NOMO-1 (cell line): Measurements from ENCODE around the gene P2RX6.
"Not testable (repeated sequence)": the region's sequence is repeated elsewhere in the genome, so short reads cannot be mapped to it uniquely, and the experiment has no call there.

Experiments used
- DNase-seq, 2 experiments: peaks; one replicate each; lab custom pipeline; 2025; ENCODE audit not compliant: unreplicated experiment in 2 of 2; lab: John Stamatoyannopoulos, UW

The P2RX6 gene

DNA sequence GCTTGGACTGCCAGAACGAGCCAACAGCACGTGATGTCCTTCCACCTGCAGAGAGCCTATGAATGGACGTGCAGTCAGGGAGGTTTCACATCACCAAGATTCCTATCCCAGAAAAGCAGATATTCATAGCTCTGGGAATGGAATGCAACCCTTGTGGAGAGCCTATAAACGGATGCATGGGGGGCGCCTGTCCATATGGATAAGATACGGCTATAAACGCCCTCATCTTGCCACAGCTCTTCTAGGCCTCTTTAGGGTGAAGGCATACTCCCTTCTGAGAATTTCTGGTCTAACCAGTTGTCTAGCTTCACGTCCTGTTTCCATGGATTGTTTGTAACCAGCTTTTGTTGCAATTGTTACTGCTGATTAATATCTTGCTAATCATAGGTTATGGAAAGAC, 56.8 kb downstream of the P2RX6 start:
- DNase-seq: not testable (repeated sequence)

DNA sequence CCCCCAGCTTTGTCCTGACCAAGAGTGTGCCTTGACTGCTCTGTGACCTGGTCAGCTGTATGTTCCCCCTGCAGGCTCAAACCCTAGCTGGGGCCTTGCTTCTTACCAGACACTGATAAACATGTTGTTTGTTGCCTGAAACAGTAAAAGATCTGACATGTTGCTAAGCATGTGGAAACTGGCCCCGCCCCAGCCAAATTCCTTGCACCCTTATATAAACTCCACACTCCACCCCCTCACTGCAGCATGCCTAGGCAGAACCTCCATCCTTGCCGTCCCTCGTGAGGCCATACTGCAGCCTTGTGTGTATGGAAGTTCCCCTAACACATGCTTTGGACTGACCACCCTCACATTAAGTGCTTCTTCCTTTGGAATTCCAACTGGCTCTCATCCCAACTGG, 58.1 kb downstream of the P2RX6 start:
- DNase-seq: no peak

DNA sequence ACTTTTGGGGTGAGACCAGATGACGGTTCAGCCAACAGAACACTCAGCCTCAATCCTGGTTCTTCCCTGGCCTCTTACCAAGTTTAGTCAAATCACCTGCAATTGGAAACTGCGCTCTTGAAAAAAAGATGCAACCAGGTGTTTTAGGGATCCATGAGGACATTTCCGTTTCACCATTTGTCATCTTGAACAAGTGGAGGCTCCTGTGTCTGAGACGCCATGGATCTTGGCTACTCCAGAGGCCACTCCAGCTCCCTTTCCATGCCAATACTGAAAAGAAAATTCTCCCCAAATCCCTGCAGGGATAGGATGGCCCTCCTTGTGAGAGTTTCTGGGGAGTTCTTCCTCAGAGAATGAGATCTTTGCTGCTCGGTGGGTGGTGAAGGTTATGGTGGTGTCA, 58.5 kb downstream of the P2RX6 start:
- DNase-seq: no peak

DNA sequence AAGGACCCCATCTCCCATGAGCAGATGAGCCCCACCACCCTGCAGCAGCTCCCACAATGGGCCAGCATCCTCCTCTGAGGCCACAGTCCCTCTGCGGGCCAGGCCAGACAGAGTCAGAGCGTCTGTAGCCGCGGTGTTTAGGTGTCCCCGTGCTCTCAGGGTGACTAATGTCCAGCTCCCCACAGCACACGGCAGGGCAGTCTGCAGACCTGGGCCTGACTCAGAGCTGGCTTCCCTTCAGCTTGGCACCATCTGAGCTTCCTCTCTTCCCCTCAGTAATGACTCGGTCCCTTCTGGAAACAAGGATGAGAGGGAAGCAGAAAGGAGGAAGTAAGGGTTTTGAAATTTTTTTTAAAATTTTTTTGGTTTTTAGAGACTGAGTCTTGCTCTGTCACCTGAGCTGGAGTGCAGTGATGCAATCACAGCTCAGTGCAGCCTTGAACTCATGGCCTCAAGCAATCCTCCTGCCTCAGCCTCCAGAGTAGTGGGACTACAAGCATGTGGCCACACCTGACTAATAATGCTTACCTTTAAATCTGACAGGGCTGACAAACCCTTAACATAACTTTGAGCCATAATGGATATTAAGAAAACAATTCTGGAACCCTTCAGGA, 59.2 kb downstream of the P2RX6 start:
- peak; percentile 25 to 50 for DNase-seq

DNA sequence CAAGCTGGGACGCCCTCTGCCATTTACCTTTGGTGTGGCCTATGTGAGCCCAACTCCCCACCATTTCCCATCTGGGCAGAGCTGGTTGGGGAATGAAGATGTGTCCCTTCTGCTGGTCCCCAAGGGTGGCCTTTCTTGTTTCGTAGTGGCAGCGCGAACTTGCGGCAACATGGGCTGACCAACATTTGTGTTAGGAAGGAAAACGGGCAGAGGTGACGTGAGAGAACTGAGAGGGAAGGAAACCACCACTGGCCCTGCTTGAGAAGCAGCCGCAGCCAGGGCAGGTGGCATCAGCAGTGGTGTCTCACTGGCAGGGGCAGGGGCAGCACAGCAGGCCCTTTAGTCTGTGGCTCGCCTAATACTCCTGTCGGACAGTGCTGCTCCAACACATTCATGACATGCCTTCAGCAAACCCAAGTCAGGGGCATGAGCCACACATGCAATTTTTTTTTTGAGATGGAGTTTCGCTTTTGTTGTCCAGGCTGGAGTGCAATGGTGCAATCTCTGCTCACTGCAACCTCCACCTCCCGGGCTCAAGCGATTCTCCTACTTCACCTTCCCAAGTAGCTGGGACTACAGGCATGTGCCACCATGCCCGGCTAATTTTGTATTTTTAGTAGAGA, 60.7 kb downstream of the P2RX6 start:
- DNase-seq: no peak

DNA sequence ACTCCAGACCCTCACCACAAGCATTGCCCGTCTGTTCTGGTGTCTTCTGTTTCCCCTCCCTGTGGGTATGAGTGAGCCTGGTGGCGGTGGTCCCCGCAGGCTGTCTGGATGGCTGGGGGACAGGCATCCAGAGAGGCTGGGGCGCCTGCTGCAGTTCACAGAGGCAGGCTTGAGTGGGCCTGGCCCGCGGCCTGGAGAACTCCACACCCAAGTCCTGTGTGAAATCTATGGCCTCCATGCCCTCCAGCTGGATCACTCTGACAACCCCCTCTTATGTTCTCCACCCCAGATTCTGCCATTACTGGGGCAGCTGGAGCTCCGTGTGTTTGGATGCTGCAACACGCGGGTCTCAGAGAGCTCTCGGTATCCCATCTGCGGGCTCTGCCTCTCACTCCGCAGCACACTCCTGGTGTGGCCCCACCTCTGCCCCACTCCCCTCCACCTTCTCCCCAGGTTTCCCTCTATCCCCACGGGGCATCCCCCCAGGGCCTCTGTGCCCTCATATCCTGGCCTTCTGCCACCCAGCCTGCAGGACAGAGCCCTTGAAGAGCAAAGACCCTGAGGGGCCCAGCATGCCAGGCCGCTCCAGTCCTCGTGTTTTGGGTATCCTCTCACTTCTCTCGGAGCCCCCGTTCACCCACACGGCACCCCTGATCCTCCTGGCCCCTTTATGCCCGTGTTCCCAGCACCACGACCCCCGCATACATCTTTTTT, 62.1 kb downstream of the P2RX6 start:
- no peak for DNase-seq
